NOMO-1 treated with DMSO at 0.1 percent for 48 hours (cell line): ENCODE measurements around the gene GRK5.
"Not testable (repeated sequence)": the region's sequence is repeated elsewhere in the genome, so short reads cannot be mapped to it uniquely, and the experiment has no call there.

ENCODE experiments used
- DNase-seq: peaks from one replicate; lab custom pipeline; 2025; ENCODE audit not compliant: unreplicated experiment; lab: John Stamatoyannopoulos, UW

The GRK5 gene

DNA sequence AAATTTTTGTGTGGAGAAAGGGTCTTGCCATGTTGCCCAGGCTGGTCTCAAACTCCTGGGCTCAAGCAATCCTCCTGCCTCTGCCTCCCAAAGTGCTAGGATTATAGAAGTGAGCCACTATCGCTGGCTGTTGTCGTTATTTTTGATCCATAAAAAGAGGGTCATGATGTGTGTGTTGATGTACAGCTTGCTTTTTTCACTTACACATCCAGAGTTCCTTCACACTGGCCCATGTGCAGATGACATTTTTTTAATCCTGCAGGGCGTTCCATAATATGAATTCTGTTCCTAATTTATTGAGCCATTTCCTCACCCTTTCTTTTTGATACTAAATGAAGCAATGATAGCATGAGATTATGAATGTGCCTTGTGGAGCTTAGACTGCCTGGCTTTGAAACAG lies 40.8 kb downstream of the GRK5 start:
- no peak for DNase-seq

DNA sequence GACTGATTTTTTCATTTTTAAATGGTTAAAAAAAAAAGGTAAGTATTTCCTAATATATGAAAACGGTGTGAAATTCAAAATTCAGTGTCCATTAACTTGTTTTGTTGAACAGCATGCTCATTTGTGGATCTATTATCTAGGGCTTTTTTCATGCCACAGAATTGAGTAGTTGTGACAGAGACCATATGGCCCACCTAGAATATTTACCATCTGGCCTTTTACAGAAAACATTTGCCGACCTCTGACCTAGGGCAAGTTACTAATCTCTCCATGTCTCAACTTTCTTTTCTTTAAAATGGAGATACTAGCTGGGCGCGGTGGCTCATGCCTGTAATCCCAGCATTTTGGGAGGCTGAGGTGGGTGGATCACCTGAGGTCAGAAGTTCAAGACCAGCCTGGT lies 41.3 kb downstream of the GRK5 start:
- no peak for DNase-seq

DNA sequence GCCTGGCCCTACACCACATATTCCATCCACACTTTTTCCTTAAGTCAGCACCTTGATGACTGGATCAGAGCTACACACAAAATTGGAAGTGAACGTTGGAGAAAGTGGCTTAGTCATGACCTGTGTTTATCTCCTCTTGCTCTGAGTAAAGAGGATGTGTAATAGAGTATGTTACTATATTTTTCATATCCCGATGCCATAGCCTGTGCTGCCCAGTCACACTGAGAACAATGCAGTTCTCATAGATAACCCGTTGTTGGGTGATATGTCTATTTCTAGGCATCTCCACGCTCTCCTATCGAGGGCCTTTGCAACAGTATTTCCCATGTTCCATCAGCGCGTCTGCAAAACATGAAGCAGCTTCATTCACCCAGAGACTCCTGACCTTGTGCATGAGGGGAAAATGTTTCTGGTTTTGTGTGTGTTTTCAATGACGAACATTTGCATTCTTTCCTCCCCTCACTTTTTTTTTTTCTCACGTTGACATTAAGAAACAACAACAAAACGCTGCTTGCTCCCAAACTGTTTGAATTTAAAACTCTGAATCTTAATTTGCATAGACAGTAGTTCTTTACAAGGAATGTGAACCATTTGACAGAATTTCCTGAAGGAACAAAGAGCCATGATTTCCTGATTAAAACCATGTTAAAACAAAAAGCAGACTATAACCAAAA lies 43.4 kb downstream of the GRK5 start:
- DNase-seq, result peak; percentile 7

- no peak for DNase-seq
Observed at GRCh38 chr10:119251315-119251708, 43.9 kb downstream of the GRK5 start.

GRCh38 chr10:119252051-119252465 lies 44.7 kb downstream of the GRK5 start:
- DNase-seq, result no peak

DNA sequence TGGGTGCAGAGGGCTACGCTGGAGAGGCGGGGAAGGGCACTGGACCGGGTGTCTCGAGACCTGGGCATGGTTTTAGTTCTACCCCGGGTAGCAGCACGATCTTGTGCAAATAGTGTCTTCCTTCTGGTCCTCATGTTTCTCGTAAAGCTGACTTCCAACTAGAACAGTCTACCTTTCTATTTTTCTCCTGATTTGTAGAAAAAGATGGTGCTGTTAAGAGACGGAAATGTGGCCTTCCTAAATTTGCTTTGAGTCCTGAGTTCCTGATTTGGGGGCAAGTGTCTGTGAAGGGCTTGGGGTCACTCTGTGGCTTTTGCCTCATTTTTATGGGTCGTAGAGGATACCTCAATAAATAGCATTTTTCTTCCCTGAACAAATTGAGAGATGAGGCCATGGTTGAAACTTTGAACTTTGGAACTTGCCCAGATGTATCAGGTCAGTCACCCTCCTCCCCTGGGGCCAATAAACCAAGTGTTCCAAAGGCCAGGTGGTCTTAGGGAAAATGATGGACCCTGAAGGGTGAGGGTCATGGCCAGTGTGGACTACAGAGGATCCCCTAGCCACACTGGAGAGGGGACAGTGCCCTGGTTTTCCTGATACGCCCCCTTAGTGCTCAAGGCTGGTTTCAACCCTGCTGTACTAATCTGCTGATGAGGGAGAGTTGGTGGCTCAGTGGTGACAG lies 45.2 kb downstream of the GRK5 start:
- no peak for DNase-seq

- no peak for DNase-seq
Observed at GRCh38 chr10:119253433-119254174, 46.2 kb downstream of the GRK5 start.

GRCh38 chr10:119254335-119254734 lies 47.0 kb downstream of the GRK5 start:
- DNase-seq, result no peak

- no peak for DNase-seq
Observed at GRCh38 chr10:119256030-119256429, 48.7 kb downstream of the GRK5 start.

- DNase-seq, result no peak
Observed at GRCh38 chr10:119256897-119257296, 49.5 kb downstream of the GRK5 start.

DNA sequence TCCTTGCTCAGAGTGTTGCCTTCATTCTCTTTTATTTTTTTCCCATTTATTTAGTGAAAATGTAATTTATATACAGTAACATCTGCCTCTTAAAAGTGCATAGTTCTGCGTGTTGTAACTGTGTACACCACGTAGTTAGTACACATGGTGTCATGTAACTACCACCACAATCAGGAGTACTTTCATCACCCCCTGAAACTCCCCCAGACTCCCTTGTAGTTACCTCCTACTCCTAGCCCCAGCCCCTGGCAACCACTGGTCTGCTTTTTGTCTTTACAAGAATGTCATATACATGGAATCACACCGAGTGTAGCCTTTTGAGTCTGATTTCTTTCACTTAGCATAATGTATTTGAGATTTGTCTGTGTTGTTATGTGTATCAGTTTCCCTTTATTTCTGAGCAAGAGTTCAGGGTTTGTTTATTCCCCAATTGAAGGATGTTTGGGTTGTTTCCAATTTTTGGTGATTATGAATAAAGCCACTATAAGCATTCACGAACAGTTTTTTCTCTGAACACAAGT lies 50.6 kb downstream of the GRK5 start:
- no peak for DNase-seq

GRCh38 chr10:119259345-119259744 lies 52.0 kb downstream of the GRK5 start:
- no peak for DNase-seq

DNA sequence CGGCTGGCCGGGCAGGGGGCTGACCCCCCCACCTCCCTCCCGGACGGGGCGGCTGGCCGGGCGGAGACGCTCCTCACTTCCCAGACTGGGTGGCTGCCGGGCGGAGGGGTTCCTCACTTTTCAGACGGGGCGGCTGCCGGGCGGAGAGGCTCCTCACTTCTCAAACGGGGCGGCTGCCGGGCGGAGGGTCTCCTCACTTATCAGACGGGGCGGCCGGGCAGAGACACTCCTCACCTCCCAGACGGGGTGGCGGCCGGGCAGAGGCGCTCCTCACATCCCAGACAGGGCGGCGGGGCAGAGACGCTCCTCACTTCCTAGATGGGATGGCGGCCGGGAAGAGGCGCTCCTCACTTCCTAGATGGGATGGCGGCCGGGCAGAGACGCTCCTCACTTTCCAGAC lies 53.6 kb downstream of the GRK5 start:
- DNase-seq, result not testable (repeated sequence)

DNA sequence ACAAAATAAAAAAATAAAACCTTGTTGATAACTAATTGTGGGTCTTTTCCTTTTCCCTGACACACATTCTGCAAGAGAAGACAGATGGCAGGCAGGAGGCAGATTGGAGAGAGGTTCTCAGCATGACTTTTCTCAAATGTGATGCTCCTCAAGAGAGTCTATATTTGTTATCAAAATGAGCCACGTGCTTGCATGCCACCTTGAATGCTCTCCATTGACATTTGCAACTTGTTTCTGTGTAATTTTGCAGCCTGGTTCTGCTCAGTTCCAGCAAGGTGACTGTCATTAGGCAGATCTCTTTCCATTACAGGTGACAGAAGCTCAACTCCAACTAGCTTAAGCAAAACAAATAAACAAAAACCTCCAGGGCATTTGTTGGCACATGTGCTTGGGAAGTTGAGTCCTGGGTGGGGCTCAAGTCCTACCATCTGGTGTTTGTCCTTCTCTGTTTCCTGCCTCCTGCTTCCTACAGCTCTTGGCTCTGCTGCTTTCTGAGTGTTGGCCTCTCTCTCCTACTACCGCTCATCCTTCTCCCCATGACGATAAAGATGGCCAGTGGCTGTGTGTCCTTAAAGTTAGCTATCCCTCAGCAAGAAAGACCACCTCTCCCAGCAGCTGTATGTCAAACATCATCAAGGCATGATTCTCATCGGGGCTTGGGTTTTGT lies 56.7 kb downstream of the GRK5 start:
- DNase-seq, result no peak

DNA sequence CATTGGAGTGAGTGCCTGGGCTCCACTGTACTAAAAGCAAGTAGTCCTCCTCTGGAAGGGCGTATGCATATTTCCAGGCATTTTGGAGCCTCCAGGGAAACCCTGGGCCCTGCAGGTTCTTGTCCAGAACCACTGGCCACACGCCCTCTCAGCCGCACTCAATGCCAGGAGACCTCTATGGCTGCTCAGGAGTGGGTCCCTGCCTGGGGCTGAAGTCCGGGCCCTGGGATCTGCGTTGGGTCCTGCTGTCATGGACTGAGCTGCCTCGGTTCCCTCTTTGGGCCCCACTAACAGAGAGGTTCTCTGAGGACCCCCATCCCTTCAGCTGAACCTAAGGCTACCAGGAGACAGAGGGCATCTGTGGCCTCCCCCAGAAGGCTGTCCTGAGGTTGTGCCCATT lies 58.3 kb downstream of the GRK5 start:
- no peak for DNase-seq

DNA sequence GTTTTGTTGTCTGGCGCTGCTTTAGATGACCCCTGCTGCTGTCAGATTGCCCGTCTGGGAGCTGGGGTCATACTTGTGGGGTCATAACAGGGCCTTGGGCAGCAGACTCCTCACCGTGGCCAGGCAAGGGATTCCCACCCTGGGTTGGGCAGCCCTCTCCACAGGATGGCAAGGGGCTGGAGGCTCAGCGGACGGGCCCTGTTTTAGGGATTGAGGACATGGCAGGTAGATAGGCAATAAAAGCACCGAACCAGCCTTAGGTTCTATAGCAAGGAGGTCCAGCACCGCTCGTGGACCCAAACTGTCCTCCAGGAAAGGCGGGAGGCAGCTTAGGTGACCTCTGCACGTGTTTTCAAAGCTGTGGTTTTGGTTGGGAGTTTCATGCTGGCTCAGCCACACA lies 60.0 kb downstream of the GRK5 start:
- no peak for DNase-seq

- no peak for DNase-seq
Observed at GRCh38 chr10:119268428-119268827, 61.1 kb downstream of the GRK5 start.

GRCh38 chr10:119268871-119269506 lies 61.6 kb downstream of the GRK5 start:
- DNase-seq, result no peak

DNA sequence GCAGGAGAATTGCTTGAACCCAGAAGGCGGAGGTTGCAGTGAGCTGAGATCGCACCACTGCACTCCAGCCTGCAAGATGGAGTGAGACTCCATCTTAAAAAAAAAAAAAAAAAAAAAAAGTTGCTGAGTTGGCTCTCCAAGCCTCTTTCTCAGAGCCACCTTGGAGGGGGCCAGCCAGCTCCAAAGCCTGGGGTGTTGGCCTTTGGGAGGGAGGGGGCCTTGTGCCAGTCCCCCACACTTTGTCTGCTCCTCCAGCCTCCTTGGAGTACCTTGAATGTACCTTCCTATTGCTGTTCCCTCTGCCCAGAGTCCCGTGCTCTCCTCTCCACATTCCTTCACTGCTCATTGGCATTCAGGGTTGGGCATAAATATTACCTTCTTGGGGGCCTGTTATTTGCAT lies 62.4 kb downstream of the GRK5 start:
- DNase-seq, result no peak

- peak; percentile 49 for DNase-seq
Observed at GRCh38 chr10:119270762-119271366, 63.5 kb downstream of the GRK5 start.

DNA sequence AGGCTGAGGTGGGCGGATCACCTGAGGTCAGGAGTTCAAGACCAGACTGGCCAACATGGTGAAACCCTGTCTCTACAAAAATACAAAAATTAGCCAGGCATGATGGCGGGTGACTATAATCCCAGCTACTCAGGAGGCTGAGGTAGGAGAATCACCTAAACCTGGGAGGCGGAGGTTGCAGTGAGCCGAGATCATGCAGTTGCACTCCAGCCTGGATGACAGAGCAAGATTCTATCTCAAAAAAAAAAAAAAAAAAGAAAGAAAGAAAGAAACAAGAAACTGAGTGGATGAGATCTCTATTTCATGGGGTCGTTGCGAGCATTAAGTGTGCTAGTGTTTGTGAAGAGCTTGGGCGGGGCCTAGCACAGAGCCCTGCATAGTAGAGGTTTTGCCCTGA lies 65.0 kb downstream of the GRK5 start:
- DNase-seq, result not testable (repeated sequence)
